Endodermal cell (in vitro differentiated cells): ENCODE measurements around the gene SYNE2. TPM values are rescaled to one million over a fixed set of nuclear protein-coding genes. Genes with fewer than 3 reads are reported as not detected.
"Not testable (repeated sequence)": the region's sequence is repeated elsewhere in the genome, so short reads cannot be mapped to it uniquely, and the experiment has no call there.

Experiments used
- DNase-seq: peaks from one replicate; pipeline ENCODE4 v3.0.0-alpha.2; 2017
- H3K27ac ChIP-seq: 2 replicates; pipeline ENCODE4 v1.5.1; 2013; ENCODE audit warnings: mild to moderate bottlenecking, low read depth, low read length, moderate library complexity
- H3K27me3 ChIP-seq: 2 replicates; pipeline ENCODE4 v1.6.1; 2013; ENCODE audit warnings: mild to moderate bottlenecking, low read length, moderate library complexity; ENCODE audit not compliant: insufficient read depth, control insufficient read depth, poor library complexity, severe bottlenecking
- H3K36me3 ChIP-seq: 2 replicates; pipeline ENCODE4 v1.7.0; 2013; ENCODE audit warnings: mild to moderate bottlenecking, low read length, moderate library complexity; ENCODE audit not compliant: control insufficient read depth, insufficient read depth
- H3K4me1 ChIP-seq: one replicate; pipeline ENCODE4 v1.7.0; 2013; ENCODE audit warnings: low read length; ENCODE audit not compliant: control insufficient read depth, insufficient read depth
- H3K4me3 ChIP-seq: 2 replicates; pipeline ENCODE4 v1.5.1; 2013; ENCODE audit warnings: mild to moderate bottlenecking, low read length, moderate library complexity
- H3K9ac ChIP-seq: 2 replicates; pipeline ENCODE4 v1.6.1; 2013; ENCODE audit warnings: mild to moderate bottlenecking, low read length, moderate library complexity; ENCODE audit not compliant: poor library complexity, severe bottlenecking; ENCODE audit errors: extremely low read depth
- H3K9me3 ChIP-seq: 2 replicates; pipeline ENCODE4 v1.6.1; 2013; ENCODE audit warnings: mild to moderate bottlenecking, low read length, moderate library complexity; ENCODE audit not compliant: control insufficient read depth
- H3K27ac Mint-ChIP-seq: 2 replicates; pipeline ENCODE4 v1.8.0; 2020; ENCODE audit warnings: mixed read lengths
- H3K27me3 Mint-ChIP-seq: 2 replicates; pipeline ENCODE4 v1.8.0; 2021; ENCODE audit warnings: mild to moderate bottlenecking, mixed read lengths; ENCODE audit not compliant: insufficient read depth
- H3K36me3 Mint-ChIP-seq: 2 replicates; pipeline ENCODE4 v1.8.0; 2020; ENCODE audit warnings: low read depth, mixed read lengths
- H3K4me1 Mint-ChIP-seq: 2 replicates; pipeline ENCODE4 v1.8.0; 2020; ENCODE audit warnings: mixed read lengths
- H3K4me3 Mint-ChIP-seq: 2 replicates; pipeline ENCODE4 v1.8.0; 2020; ENCODE audit warnings: mild to moderate bottlenecking, moderate library complexity, mixed read lengths
- H3K9me3 Mint-ChIP-seq: 2 replicates; pipeline ENCODE4 v1.8.0; 2020; ENCODE audit warnings: mild to moderate bottlenecking, mixed read lengths
- CTCF ChIP-seq: fragments of 200-600 bp; sonication (generic); conservative IDR thresholded peaks from 2 replicates; pipeline ENCODE4 v1.5.0; 2021; ENCODE audit warnings: antibody characterized with exemption, mild to moderate bottlenecking
- WGBS, 2 experiments: methylation state at CpG; one replicate each; pipeline versions ENCODE4 v1.1.5 to v1.1.7; 2013; ENCODE audit warnings: missing lambda C conversion rate in 2 of 2, mixed read lengths in 1 of 2; ENCODE audit not compliant: insufficient coverage in 1 of 2, insufficient read length in 1 of 2; 5-methylcytosine and 5-hydroxymethylcytosine counted together
- total RNA-seq, 2 donors: library from RNA; stranded (reverse); fragmentation: NEBNext Ultra II Directional in 1 of 2; extraction: Animal tissue kit (Norgen Biotek cat#: 25700) in 1 of 2; gene quantifications; 2 replicates in 1 of 2; 3 replicates in 1 of 2; pipeline ENCODE4 v1.2.1, GENCODE V29; 2021

SYNE2 gene
- total RNA-seq, 2 donors from 2014 or later, result 65.8 to 70.0 TPM

- no peaks in the 10 kb centered on the region for H3K27me3 ChIP-seq
- peaks cover 24% of the 10 kb centered on the region for H3K9me3 Mint-ChIP-seq
- H3K4me1 ChIP-seq, result no peaks in the 10 kb centered on the region
- TF ChIP-seq CTCF, result no peak
- peaks cover 37% of the 10 kb centered on the region for H3K36me3 Mint-ChIP-seq
- no peak overlapping the region for H3K4me3 ChIP-seq
- no peak overlapping the region for H3K4me3 Mint-ChIP-seq
- H3K9me3 ChIP-seq, result peaks cover 5% of the 10 kb centered on the region
- no peak for DNase-seq
- 95 to 100% methylated on average over 1 of the region's 1 CpG for WGBS, 2 experiments
- H3K4me1 Mint-ChIP-seq, result peaks cover 4% of the 10 kb centered on the region
- peaks cover 6% of the 10 kb centered on the region for H3K36me3 ChIP-seq
- no peak overlapping the region for H3K27ac ChIP-seq
- H3K27ac Mint-ChIP-seq, result no peak overlapping the region
- H3K9ac ChIP-seq, result no peak overlapping the region
- no peaks in the 10 kb centered on the region for H3K27me3 Mint-ChIP-seq
Measured at GRCh38 chr14:64035143-64035542, 182.3 kb downstream of the SYNE2 start.

- not testable (repeated sequence) for H3K27ac Mint-ChIP-seq, H3K4me3 ChIP-seq, H3K36me3 ChIP-seq, H3K4me3 Mint-ChIP-seq, H3K27me3 Mint-ChIP-seq, H3K9ac ChIP-seq, H3K27ac ChIP-seq, H3K27me3 ChIP-seq, DNase-seq, H3K4me1 ChIP-seq, H3K4me1 Mint-ChIP-seq, H3K9me3 ChIP-seq
- 97 to 98% methylated on average over 18 to 53 of the region's 66 CpGs for WGBS, 2 experiments
- Mint-ChIP-seq H3K36me3 (peaks cover 47% of the 10 kb centered on the region), H3K9me3 (peaks cover 29% of the 10 kb centered on the region)
Measured at GRCh38 chr14:64037869-64038745, 185.3 kb downstream of the SYNE2 start.

GRCh38 chr14:64038841-64039542 is 186.2 kb downstream of the SYNE2 start:
- H3K27me3 ChIP-seq, result no peaks in the 10 kb centered on the region
- H3K4me3 ChIP-seq, result no peak overlapping the region
- peaks cover 33% of the 10 kb centered on the region for H3K9me3 Mint-ChIP-seq
- WGBS, 2 experiments, result 95 to 100% methylated on average over 2 to 5 of the region's 5 CpGs
- H3K4me3 Mint-ChIP-seq, result no peak overlapping the region
- no peak overlapping the region for H3K27ac ChIP-seq
- DNase-seq, result no peak
- no peaks in the 10 kb centered on the region for H3K27me3 Mint-ChIP-seq
- peaks cover 4% of the 10 kb centered on the region for H3K4me1 Mint-ChIP-seq
- H3K36me3 Mint-ChIP-seq, result peaks cover 53% of the 10 kb centered on the region
- no peak overlapping the region for H3K9ac ChIP-seq
- no peaks in the 10 kb centered on the region for H3K4me1 ChIP-seq
- H3K27ac Mint-ChIP-seq, result no peak overlapping the region
- TF ChIP-seq CTCF, result no peak
- peaks cover 5% of the 10 kb centered on the region for H3K9me3 ChIP-seq
- H3K36me3 ChIP-seq, result no peaks in the 10 kb centered on the region
